HG02642 (cell line): ENCODE results near the gene SLC19A2.
"Not testable (repeated sequence)": the region's sequence is repeated elsewhere in the genome, so short reads cannot be mapped to it uniquely, and the experiment has no call there.

Experiments used
- ATAC-seq: cut with Tn5 transposase; IDR thresholded peaks from one replicate; pipeline ENCODE4 v1.9.1; 2021; ENCODE audit warnings: mild to moderate bottlenecking; ENCODE audit not compliant: unreplicated experiment, poor library complexity

SLC19A2 gene

DNA sequence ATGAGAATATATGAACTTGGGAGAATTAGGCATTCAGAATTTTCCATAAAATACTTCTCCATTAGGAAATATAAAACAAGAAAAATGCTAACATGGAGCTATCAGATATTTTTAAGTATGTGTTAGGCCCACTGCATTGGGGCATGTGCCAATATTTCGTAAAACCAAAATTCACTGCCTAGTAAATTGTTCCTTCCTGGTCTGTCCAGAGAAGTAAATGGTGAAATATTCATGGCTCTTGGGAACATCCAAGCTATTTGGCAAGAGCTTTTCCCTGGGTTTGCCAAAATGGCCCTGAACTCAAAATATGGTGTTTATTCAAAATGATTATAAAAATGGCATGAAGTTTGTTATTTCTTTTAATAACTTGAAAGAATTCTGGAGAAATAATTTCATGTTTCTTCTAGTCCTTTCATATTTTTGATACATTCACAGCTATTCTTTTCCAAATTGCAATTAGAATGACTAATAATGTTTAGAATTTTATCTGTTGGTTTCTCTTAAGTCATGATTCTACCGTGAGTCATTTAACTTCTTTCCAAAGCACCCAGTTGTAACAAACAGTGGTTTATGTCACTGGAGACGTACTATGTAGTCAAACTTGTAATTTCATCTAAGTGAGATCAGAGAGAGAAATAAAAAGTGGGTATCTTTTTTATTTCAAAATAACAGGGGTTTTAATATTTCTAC lies 25.7 kb upstream of the SLC19A2 start:
- no peak for ATAC-seq

DNA sequence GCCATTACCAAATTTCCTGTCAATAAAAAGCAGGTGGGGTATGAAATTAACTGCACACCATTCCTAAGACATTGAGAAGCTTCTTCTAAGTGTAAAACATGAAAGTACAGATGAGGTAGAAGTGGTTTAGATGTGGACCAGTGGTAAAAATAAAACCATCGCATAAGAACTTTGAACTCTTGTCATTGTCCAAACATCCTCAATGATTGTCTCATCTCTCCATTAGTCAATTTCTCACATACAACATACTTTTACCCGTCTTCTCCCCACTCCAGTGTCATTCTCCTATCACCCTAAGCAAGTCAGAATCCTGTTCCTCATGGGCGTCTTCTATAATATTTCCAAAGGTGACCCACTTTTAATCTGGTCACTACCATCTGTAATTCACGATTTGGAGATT lies 24.3 kb upstream of the SLC19A2 start:
- no peak for ATAC-seq

DNA sequence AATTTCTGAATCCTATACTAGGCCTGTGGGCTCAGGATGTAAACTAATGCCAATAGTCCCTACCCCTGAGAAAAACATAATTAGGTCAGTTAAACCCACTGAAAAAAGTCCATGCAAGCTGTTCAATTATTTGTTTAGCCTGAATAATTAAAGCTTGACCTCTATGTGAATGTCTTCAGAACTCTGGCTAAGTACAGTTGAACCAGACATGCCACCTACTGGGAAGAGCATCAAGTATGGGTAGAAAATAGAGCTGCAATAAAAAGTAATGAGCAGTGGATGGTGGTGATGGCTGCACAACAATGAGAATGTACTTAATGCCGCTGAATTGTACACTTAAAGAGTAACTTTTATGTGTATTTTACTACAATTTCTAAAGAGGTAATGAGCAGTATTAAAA lies 23.6 kb upstream of the SLC19A2 start:
- ATAC-seq: no peak

DNA sequence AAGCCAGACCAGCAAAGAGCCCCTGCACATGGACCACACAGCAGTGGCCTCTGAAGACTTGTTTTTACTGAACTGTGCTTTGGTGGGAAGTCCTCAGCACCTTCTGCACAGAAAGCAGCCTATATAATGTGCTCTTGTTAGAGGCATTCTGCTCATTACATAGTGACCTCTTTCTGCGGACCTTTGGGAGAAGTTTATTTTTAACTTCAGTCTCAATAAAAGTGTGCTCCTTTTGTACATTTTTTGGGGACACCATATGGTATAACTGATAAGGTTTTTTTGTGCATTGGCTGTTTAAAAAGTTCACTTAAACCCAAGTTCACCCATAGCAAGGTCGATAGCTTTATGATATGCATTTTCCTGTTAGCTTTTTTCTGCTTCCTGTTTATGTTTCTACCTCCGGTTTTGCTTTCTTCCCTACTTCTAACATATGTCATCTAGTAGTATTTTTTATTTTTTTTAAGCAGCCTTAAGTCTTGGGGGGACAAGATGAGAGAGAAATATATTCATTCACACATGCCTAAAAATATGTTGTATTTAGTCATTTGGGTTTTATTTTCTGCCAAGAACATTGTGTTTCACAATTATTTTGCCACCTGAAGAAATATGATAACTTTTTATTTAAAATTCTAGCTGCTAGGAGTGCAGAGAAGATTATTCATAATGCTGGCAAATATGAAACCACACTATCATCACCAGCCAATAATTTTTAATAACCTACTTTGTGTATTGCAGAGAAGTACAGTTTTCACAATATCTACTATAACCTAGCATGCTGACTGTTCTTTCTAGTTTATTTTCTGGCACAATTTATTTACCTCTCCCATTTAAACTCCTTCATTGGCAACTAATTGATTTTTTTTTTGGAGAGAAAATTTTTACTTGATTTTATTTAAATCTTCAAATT lies 22.9 kb upstream of the SLC19A2 start:
- ATAC-seq: no peak

DNA sequence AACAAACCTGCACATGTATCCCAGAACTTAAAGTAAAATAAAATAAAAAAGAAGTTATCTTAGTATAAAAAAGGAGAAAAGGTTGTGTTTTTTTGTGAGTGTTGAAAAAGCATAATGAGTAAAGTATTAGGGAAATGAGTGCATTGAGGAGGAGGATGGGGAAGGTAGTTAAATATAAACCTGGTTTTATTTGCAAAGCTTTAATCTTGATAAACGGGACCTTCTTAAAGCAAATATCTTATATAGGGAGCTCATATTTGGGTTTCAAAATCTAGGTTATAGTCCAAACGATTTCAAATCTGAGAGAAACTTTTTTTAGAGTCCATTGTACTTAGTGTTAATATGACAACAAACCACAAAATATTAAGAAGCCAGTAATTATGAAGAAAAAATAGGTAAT lies 21.7 kb upstream of the SLC19A2 start:
- ATAC-seq: no peak

DNA sequence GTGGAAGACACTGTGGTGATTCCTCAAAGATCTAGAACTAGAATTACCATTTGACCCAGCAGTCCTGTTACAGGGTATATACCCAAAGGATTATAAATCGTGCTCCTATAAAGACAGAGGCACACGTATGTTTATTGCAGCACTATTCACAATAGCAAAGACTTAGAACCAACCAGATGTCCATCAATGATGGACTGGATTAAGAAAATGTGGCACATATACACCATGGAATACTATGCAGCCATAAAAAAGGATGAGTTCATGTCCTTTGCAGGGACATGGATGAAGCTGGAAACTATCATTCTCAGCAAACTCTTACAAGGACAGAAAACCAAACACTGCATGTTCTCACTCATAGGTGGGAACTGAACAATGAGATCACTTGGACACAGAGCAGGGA lies 17.9 kb upstream of the SLC19A2 start:
- not testable (repeated sequence) for ATAC-seq

DNA sequence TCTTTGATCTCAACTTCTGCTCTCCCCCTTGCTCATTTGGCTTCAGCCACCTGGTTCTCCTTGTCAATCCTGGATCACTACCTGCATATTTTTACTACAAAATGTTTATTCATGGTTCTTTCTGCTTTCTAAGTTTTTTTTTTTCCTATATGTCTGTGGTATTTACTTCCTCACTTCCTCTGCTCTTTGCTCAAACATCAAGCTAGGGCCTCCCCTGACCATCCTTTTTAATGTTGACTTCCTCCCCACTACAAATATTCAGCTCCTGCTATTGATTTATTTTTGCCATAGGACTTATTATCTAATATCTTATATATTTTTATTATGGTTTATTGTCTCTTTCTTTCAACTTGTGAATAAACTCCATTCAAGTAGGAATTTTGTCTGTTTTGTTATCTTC lies 14.1 kb upstream of the SLC19A2 start:
- ATAC-seq: no peak

DNA sequence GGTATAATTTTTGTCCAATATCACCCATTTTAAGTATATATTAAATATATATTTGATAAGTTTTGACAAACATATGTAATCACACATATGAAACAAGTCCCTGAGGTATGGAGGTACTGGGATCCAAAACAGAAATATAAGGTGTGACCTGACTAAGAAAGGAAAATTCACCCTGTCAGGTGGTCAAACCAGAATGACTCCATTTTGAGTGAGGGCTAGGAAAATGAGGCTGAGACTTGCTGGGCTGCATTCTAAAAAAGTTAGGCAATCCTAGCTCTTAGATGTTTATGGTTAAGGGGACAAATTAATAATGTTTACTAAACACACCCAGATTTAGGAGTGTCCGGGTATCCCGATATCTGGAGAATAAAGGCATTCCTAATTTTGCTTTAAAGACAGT lies 11.6 kb upstream of the SLC19A2 start:
- no peak for ATAC-seq

DNA sequence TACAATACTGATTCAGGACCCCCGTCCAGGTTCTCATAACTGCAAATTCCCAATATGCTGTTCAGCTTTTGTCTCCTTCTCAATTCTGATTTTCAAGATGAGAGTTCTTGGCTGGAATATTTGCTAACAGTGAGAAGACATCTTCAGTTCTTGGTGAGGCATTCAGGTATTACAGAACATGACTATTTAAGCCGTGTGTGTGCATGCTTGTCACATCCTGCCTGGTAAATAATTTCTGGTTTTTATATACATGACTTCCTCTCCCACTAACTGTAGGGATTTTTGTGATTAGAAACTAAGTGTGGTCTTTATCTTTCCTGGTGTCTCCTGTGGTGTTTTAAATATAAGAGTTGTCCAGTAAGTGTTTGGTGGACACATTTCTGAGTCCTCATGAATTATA lies 10.2 kb upstream of the SLC19A2 start:
- ATAC-seq: no peak

DNA sequence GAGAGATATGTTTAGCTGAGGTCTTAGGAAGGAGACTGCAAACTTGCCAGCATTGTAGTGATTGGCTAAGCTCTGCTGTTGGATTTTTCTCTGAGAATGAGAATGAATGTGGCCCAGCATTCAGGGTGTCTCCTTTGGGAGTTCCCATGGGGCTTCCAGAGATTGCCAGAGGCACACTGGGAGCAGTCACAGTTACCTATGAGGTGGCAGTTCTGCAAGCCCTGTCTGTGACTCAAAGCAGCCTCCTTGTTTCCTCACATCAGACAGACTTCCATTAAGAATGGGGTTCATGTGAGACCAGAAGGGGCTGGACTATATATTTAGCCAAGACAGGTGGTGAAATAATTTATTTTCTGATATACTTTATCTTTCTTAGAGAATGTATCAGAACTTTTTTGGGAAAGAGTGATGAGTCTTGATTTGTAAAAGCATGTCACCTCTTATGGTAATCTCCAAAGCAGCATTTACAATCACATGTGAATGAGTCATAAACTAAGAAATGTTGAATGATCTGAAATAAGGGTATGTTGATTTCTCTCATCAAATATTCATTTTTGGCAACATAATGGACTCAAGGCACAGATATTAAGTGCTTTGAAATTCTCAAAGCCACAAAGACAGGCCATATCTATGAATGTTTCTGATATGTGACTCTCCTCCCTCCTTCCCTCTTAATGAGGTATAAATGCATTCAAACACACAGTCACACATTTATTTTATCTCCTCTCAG lies 9.5 kb upstream of the SLC19A2 start:
- no peak for ATAC-seq

DNA sequence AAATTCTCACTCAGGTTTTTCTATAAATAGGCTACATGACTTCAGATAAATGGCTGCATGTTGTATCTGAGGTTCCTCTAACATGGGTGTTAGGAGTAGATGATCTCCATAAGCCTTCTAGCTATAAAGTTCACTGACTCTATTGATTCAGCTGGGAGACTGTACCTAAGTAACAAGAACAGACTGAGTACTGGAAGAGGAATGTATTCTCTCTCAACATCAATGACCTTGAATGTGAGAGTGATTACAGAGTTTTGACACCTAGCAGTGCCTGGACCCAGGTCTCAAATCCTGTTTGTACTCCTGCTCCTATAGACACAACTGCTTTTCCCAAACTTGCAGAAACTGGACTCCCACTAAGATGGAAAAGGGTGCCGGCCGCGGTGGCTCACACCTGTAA lies 8.6 kb upstream of the SLC19A2 start:
- ATAC-seq: no peak

DNA sequence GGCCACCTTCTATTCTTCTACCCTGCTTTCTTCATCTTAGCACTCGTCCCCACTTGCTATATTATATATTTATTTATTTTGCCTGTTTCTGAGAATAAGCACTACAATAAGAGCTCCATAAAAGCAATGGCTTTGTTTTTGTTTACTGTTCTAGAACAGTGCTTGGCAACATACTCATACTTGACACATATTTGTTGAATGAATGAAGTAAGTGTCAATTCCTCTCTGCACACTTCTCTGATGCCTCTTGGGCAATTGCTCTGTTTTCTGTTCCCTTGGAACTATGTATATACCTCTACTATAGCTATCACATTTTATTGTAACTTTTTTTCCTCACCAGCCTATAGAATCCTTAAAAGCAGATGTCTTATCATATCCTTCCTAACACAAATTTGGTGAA lies 7.5 kb upstream of the SLC19A2 start:
- no peak for ATAC-seq

DNA sequence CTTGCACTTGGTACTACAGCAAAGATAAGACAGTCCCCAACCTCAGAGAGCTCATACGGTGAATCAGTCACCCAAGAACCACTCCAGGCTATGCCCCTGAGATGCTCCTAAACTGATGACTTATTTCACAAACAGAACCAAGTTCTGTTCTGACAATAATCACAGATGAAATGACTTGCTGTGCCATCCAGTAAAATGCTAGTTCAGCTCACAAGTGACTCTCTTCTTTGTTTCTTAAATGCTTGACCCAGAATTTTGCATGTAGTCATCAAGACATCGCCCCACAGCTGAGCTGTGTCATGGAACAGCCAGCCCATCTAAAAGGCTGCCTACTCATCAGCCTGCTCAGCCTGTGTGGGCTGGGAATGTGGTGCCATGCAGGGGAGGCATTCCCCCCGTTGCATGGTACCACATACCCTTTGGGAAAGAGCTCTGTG lies 6.1 kb upstream of the SLC19A2 start:
- ATAC-seq: peak; percentile 73

DNA sequence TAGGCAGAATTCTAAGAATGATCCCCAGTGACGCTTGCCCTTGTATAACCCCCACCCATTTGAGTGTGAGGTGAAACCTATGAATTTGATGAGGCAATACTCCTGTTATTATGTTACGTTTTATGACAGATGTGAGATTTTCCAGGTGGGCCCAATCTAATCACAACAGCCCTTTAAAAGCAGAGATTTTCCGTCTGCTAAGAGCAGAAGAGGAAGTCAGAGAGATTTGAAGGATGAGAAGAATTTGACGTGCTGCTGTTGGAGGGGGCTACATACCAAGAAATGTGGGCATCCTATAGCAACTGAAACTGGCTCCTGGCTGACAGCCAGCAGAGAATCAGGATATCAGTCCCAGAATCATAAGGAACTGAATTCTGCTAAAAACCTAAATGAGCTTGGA lies 2.4 kb upstream of the SLC19A2 start:
- no peak for ATAC-seq

DNA sequence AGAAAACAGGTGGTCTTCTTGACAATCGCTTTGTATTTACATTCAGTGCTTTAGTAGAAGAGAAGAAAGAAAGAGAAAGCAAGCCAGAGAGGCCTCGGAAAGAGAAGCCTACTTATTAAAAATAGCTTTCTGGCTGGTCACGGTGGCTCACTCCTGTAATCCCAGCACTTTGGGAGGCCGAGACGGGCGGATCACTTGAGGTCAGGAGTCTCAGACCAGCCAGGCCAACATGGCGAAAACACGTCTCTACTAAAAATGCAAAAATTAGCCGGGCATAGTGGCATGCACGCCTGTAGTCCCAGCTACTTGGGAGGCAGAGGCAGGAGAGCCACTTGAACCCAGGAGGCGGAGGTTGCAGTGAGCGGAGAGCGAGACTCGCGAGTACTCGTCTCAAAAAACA lies 1.8 kb upstream of the SLC19A2 start:
- no peak for ATAC-seq

DNA sequence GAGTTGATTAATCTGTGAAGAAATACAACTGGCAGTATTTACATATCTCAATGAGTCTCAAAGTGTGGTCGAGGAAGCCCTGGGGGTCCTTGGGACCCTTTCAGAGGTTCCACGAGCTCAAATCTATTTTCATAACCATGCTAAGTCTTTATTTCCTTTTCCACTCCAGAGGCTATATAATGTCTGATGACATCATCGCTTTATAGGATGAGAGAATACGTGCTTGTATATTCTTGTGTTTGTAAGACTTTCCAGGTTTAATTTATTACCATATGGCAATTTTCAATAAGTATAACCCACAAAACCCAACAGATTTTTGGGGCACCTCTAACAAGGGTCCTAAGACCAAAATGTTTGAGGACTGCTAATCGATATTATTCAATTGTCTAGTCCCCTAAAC lies 1.4 kb upstream of the SLC19A2 start:
- no peak for ATAC-seq

DNA sequence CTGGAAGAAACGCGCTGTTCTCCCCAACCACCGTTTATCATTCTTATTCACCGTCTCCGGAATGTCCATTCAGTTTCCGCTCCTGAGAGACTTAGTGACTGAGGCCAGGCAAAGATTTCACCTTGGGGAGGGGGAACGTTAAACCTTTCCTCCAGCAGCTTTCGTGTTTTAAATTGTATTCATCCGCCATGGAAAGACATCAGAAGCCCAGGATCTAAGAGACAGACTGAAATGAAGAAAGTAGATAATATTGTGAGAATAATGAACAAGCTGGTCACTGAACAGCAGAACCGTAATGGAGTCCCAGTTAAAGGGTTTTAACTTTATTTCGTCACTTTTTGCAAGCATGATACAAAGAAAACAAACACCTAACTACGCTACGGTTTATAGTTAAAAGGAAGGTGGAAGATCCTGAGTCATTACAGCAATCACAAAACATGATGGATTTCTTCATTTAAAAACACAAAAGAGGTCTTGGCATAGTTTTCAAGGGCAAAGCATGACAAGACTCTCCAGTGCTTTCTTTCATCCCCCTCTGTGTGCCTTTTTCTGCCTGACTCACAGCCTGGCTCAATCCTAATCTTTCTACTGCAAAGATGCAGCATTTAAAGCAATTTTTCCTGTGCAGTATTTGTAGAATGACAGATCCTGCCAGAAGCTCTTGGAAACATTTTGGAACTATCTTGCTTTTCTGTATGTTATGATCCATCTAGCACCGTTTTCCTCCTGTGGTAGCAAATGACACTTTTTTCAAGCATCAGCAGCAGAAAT lies 722 bp upstream of the SLC19A2 start:
- ATAC-seq: no peak

DNA sequence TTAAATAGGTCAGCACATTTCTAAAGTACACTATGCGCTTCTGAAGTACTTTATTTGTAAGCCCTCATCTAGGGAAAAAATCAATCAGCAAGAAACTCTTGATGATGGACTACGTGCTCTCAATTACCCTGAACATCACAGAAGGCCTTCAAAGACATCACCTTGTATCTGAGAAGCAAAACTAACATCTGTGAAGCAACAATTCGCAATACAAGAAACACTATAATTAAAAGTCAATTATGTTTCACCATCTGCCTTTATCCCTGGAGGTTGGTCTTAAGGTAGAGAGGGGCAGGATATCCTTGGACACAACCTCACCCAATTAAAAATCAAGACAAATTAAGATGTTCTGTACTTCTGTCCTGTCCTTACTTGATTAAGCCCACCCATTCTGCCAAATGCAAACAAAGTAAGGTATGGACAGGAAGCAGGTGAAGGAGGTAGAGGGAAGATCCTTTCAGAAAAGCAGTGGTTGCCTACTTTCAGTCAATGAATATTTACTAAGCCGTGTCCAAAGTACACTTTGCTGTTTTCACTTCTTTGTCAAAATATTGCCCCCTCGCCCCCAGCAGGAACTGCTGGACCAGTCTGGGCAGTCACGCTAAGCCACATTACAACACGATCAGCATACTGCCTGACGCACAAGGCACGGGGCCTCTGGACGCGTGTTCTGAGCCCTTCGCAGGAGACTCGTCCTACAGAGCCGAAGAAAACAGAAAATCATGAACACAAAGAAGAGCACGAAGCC lies 887 bp downstream of the SLC19A2 start:
- peak; percentile 28 for ATAC-seq

DNA sequence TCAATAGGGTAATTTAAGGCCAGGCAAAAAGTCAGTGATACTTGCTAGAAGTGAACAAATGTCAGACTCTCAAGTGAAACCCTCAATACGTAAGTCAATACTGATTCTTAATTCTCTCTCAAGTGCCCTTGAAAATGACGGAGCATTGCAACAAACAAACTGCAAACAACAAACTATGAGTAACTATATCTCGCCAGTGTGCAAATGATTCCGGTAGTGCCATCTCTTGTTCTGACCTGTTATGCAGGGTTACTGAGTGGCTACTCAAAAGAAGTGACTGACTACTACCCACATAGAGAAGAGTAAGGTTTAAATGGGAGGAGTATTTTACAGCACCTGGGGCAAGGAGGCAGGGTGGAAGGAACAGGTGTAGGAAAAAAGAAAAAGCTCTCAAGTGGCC lies 1.6 kb downstream of the SLC19A2 start:
- ATAC-seq: no peak

DNA sequence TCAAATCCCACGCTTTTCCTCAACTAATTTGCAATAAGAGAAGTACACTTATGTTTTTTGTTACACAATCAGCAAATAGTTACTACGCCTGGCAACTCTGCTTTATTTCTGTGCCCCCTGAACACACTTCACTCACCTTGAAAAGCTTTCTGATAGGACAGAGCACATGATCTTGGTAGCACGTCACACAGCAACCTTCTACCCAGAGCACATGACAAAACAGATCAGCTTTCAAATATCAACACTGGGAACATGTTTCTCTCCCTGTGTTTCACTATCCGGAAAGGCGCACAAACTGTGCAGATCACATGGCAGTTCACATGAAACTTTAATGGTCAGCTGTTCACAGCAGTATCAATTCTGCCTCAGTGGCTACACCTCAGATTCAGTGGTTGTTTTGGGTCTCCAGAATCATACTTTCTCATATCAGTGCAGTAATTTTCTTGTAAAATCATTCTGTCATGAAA lies 2.2 kb downstream of the SLC19A2 start:
- ATAC-seq: no peak
